Stimulated activated CD8-positive, alpha-beta memory T cell treated with anti-CD3 and anti-CD28 coated beads, Interleukin-15, amount 100 ng/mL, for 24 hours (primary cell): ENCODE results near the gene FHIT.

Experiments used
- DNase-seq: peaks from one replicate; pipeline ENCODE4 v3.0.0-alpha.2; 2020; ENCODE audit warnings: low read depth

The FHIT gene

DNA sequence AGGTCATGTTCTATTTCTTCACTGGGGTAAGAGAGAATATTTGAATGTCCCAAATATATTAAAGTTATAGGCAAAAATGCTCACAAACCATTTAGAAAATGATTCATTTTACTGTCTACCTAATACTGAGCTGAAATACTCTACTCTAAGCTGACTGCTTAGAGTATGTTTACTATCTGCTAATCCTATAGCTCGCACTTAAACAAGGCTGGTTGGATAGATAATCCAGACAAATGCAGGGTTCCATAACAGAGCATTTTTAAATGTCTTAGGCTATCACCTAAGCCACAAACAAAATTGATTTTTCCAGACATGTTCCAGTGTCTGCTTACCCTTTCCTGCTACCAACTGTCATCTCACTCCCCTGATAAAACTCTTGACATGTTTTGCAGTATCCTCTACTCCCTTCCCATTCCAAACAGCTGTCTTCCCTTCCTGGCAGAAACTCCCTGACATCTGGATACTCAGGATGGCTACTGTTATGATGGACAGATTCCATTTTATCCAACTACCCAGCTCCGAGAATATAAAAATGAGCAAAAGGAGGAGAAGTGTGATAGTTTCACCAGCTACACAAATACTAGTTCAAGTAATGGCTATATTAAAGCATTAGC is 1034.7 kb downstream of the FHIT start:
- DNase-seq: no peak

DNA sequence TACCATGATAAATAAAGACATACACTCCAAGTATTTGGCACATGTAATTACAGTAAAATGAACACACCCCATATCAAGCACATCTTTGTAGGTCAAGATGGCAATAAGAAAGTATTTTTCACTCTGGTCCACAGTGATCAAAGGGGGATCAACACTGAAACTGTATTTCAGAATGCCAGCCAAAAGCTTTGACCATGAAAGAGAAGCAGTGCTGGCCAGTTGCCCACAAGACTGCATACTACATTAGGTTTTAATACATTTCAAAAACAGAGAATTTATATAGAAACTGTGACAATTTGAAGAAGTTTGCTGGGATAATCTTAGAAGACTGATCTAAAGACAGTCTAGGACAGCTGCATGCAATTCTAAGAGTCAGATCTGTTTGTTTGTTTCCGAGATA is 1035.3 kb downstream of the FHIT start:
- DNase-seq: no peak

DNA sequence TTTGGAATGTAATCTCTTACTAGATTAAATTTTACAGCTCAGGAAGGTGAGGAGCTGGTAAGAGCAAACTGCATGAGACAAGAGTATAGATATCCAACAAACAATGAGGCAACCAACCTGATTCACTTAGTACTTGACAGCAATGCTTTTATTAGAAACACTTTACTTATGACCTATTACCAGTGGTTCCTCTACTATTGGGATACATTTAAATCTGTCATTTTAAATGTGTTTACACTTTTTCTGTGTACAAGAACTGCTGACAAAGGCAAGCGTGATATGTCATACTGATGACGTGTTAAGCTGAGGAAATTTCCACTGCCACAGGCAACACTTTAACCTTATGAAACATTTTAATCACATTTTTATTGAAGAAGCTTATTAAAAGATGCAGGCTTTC is 1043.3 kb downstream of the FHIT start:
- no peak for DNase-seq

DNA sequence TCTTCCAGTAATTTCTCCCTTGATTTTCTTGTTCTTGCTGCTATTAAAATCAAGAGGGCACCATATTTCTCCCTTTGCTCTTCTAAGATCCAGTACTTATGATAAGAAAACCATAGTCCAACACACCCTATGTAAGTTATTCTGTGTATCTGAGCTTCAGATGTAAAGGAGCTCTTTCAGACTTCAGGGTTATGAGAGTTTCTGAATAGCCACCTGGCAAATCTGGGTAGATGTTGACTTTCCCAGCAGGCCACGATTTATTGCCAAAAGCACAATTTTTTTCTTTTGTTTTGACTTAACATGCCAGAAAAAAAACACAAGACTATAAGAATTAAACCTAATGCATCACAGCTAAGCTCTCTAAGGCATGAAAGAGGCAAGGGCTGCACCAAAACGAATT is 1045.0 kb downstream of the FHIT start:
- DNase-seq: no peak

DNA sequence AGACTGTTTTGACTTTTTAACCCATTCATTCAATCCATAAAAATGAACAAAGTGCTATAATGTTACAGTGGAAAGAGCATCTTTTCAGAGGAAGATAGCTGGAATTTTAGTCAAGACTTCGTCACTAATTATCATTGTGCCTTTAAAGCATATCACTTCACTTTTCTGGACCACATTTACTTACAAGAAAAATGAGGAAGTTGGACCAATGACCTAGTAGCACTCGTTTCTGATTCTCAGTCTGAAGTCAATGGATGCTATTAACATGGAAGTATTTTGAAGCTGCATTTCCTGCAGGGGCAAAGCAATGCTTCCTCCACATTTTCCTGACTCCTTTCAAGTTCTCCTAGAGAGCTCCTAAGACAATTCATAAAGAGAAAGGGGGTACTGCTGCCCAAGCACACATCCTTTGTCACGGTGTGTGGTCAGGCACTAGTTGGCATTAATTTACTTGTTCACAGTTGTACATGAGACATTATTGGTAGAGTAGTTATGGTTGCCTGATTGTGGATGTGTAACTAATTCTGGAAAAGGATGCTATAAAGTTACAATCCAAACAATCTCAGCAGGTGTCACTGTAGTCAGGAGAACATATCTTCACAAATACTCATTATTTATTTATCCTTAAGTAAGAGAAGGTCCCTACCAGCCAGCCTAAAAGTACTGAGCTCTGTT is 1049.1 kb downstream of the FHIT start:
- no peak for DNase-seq

DNA sequence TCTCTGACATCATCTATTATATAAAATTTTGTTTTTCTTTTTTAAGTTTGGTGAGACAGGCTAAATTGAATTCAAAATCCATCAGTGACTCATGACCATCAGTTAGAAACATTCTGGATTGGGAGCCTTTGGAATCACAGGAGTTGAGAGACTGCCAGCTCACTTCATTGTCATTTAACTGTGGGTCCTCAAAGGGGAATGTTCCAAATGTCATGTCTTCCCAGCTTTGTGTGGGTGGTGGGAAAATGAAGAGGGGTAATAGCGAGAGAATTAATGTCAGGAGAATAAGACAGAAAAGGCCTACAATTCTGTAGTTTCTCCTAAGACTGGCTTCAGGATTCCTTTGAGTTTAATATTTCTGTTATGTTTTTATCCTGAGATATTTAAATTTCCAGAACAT is 1051.9 kb downstream of the FHIT start:
- DNase-seq: no peak

DNA sequence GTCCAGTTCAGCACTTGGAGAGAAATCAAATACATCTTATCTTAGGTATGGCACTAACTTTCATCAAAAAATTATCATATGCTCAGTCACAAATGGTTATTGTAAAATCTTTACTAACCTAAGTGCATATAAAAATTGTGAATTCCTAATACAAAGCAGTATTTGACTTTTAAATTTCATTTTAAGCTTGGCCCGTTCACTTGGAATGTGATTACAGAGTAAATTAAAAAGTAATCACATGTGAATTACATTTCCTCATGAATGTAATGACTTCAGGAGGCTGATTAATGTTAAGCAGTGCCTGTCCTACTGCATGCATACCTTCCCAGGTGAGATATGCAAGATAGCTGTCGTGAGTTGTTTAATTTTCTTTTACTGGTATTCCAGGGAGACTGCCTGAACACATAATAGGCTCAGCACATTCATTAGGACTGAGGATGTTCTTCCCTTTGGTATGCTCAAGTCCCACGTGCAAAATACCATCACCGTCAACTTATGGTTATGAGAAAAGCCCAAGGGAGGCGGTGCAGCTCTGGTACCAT is 1053.0 kb downstream of the FHIT start:
- no peak for DNase-seq

DNA sequence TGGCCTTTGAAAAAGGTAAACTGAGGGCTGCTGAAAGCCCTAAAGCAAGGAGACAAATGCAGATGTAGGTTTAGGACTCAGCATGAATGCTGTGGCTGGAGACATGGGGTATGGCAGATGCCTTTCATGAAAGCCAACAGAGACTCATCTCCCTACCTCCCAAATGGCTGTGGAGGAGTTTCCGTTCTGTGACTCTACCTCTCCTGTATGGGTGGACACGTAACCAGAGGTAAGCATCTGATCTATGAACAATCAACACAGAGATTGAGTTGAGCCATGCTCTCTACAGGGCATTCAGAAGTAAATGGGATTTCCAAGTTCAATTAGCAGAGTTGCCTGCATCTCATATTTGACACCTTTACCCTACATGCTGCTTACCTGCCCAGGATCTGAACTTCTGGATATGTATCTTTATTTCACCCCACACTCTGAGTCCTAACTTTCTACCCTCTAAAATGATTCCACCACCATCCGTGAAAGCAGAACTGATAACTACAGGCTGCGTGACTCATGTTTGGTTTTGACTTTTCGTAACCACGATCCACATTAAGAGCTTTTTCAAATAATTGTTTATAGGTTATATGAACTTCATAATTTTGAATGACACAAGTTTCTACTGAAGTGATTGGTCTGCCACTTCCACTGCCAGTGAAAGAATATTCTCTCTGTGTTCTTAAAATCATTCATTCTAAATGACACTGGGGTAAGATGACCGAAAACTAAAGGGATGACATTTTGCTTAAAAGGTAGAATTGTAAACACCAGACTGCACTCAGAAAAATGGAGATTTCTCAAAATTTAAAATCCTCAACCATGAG is 1058.7 kb downstream of the FHIT start:
- no peak for DNase-seq

DNA sequence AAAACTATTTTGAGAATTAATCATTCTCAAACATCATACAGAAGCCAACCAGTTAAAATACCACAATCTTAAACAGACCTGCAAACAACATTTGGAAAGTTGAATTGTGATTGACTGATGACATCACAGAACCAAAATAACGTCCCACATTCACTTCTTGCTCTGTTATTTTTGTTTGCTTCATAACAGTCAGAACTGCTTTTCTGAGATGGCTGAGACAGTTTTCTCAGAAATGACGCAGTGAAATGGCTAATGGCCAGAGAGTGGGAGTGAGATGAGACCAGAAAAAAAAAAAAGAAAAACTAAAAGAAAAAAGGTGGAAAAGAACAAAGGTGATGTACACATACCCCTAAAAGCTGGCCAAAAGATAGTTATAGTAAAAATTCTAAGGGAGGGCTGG is 1061.2 kb downstream of the FHIT start:
- DNase-seq: no peak

DNA sequence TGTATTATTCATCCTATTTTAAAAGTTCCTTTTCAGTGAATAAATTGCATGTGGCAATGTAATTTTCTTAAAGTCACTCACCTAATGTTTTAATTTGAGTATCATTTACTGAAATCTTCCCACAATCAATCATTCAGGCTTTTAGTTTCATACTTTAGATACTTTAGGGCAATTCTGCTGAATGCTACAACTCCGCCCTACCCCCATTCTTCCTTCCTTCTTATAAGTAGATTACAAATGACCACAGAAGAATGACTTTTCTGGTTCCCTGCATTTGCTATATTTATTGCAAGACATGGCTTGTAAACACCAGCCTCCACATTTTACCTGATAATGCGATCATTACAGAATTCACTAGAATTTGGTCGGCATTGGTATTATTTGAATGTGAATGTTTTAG is 1061.9 kb downstream of the FHIT start:
- DNase-seq: no peak

DNA sequence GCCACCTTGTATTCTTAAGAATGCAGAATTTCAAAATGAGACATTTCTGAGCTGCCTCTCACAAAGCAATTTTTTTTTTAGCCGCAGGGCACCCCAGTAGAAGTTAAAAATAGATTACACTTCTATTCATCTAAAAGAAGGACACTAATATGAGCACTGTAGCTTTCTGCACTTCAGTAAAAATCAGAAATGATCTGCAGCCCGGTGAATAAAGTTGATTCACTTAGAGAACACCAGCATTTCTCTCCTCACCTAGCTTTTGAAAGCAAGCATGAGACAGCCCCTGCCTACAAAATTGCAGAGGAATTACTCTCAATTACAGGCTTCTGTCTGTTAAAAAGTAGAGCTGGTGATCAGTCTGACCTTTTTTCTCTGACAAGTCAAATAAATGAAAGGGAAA is 1062.4 kb downstream of the FHIT start:
- no peak for DNase-seq

DNA sequence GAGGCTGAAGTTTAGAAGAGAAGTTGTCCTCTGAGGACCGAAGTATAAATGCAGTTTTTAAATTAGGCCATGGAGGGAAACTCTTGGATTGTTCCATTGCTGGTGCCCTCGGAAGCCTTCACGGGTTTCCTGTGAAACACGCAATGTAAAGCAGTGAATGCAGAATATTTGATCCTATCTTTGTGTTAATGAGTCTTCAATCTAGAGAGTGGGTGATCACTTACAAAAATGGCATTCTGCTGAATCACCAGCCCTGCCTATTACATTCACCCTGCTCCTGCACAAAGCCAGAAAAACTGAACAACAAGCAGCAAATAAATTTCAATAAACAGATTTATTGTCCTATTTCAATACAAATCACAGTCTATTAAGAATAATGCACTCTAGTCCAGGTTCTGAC is 1063.9 kb downstream of the FHIT start:
- DNase-seq: no peak

DNA sequence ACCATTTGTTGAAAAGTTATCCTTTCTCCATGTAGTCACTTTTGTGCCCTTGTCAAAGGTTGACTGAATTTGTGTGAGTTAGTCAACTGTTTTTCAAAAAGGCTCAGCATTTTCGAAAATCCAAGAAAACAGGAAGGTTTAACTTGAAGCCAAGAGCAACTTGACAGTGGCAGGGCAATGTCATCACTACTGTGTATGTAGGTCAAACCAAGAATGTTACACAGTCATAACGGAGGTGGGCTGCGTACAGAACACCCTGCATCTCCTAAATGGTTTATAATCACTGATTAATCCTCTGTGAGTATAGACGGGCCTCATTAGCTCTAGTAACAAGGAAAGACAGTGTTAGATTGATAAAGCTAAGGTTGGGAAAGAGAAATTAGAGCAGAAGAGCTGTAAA is 1064.9 kb downstream of the FHIT start:
- no peak for DNase-seq

DNA sequence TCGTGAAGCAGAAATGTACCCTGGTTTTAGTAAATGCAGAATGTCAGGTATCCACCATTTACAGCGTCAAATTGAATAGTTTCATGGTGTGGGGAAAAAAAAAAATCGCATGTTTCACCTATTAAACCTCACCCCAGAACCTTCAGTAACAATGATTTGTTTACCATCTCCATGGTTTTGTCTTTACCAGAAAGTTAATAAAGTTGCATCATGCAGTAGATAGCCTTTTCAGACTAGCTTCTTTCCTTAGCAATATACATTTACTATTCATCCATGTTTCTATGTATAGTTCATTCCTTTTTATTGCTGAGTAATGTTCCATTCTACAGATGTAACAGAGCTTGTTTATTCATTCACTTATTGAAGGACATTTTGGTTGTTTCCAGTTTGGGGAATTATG is 1066.1 kb downstream of the FHIT start:
- no peak for DNase-seq

DNA sequence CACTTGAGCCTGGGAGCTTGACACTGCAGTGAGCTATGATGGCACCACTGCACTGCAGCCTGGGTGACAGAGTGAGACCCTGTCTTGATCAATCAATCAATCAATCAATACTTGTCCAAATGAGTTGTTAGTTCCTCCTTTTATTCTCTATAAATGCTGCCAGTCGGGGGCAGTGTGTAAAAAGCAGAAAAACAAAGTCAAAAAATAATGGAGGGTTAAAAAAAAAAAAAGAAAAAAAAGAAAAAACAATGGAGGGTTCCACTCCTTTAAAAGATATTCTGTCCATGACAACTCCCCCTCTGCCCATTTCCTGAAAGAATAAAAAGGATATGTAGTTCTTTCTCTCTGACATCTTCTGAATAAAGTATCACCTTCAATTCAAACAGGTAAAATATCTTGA is 1068.6 kb downstream of the FHIT start:
- no peak for DNase-seq

DNA sequence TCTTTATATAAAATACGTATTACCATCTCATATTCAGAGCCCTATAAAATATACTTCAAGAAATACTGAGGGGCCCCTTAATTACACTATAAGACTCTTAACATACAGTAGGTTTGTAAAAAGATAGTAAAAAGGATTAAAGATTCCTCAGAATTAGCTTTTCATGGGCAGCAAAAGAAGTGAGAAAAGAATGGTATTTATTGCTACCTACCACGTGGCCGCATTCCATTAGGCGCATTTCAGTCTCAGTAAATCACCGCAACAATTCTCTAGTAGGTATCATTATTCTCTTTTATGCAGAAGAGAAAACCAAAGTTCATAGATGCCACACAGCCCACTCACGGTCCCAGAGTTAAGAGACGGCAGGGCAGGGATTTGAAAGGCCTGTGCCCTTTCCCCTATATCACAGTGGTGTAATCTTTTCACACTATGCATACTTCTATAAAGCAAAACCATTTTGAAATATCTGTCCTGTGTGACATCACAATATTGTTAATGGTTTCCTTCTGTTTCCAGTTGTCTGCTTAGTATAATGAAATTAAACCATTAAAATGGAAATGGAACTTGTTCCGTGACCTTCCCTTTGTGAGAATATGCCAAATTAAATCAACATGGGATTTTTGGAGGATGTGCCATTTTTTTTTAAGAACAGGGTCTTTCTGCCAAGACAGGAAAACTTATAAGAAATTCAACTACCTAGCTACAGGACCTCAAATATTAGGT is 1072.2 kb downstream of the FHIT start:
- DNase-seq: no peak

DNA sequence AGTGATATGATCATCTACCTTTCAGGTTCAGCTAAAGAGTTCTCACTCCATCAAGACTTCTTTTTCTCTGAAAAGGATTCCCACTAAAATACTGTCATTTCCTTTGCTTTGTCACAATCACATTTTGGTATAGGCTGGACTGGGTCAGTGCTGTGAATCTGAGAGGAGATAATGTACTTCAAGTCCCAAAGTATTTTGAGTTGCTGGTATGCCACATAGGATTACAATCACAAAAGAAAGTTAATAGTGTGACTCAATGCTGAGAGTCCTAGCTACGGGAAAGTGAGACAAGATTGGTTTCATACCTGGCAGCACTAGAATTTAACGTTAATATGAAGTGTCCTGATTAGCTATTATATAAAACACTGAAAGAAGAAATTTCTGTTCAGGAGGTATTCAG is 1073.5 kb downstream of the FHIT start:
- no peak for DNase-seq

DNA sequence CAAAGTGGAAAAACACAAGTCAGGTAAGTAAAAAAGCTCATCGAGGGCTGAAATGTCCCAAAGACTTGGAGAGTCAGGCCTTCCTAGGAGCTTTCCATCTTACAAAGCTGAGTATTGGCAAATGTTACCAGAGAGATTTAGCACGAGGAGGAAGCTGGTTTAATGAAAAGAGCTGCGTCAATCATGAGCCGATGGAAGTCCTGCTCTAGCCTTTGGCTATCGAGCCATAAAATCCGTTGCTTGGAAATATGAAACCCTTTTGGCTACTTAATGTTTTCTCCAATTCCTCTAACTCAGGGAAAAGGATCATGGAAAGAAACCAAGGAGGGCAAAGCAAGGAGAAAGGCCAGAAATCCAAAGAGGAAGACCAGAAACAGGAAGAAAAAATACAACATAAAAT is 1074.6 kb downstream of the FHIT start:
- DNase-seq: no peak

DNA sequence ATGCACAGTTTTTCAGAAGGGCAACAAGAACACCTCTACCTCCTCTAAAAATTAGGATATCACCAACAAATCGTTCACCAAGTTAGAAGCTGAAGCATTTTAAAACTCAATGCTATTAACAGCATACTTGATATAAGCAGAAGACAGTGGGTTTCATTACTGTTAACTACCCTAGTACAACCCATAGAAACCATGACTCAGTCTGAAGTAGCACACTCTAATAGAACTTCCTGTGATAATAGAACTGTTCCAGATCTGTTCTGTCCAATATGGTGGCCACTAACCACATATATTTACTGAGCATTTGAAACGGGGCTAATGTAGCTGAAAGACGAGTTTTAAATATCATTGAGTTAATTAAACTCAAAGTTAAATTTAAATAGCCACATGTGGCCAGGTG is 1075.6 kb downstream of the FHIT start:
- DNase-seq: no peak

DNA sequence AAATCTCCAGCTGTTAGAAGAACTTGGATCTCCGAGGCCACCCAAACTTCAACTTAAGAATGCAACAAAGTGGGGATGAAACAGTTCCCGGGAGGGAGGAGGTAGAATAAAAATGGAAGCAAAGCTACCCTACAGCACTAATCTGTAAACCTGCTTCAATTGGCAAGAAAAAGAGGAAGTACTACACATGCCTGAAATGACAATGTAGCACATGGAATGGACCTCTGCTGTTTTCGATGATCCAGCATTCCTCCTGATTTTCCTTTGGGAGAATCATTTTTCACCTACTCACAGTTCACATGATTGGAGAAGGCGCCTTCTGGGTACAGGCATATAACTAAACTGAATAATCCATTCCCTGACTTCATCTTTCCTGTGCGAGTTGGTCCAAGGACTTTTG is 1081.5 kb downstream of the FHIT start:
- DNase-seq: no peak

DNA sequence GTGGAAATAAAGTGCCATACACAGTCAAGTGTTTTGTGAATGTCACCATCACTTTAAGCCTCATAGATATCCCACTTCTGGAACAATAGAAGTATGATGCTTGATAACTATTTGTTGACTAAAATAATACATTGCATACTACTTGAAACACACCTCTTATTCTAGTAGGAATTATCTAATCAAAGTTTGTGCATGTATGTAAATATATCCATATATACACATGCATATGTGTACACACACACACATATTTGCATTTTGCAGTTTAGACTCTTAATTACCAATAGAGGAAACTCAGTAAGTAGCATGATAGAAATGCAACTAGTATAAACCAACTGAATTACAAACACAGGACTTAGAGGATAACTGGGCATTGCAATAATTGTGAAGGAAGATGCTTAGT is 1084.1 kb downstream of the FHIT start:
- DNase-seq: no peak
